ENCODE data around the gene TNNI3K. TPM values are rescaled to one million over a fixed set of nuclear protein-coding genes. Genes with fewer than 3 reads are reported as not detected.

Gene TNNI3K
- total RNA-seq, 1 experiment from 2014 or later, result not detected

DNA sequence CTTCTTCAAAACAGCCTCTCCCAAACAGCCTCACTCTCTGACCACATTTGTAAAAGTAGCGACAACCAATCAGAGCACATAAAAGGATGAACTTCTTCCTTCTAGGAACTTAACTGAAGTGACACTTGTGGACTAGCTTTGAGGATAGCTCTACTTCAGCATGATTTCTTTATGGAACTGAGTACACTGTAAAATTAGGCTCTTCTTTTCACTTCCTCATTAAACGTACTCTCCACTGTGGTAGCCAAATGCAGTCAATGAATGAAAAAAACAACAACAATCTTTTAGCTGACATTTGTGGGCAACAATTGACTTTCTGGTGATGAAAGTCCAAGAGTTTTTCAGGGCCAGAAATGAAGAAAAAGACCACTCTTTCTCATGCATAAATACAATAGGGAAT lies 267.7 kb downstream of the TNNI3K start:
- DNase-seq (ENCODE audit: low read depth), result no peak

DNA sequence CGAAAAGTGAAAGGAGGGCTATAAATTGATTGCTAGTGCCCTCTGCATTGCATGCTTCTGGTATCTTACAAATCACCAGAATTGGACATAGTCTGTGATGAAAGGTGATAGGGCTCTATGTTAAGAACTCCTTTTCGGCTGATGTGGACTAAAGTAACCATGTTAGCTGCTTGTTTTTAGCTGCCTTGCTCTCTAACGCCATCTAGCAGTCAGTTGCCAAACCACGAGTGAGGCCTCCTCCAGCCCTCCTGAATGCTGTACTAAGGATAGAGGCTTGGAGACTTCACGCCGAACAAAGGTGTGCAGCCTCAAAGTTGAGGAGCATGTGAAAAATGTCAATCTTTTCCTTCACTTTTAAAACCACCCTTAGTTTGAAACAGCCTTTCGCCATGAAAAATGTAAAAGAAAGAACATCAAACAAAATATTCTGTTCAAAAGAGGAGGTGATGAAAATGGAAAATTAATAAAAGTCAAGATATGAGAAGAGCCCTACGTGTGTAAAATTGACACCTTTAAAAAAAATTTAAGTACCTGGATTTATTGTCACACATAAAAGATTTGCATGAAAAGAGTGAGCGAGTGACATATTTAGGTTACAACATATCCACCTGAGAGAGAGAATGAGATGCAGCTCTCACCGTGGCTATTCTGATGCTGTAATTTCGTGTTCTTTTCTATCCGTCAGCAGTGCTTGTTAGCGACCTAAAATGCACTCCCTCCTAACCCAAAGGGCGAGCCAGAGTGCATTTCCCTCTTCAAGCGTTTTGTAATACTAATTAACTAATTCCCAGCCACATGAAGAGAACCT lies 269.1 kb downstream of the TNNI3K start:
- peak; percentile 44 for DNase-seq (ENCODE audit: low read depth)

DNA sequence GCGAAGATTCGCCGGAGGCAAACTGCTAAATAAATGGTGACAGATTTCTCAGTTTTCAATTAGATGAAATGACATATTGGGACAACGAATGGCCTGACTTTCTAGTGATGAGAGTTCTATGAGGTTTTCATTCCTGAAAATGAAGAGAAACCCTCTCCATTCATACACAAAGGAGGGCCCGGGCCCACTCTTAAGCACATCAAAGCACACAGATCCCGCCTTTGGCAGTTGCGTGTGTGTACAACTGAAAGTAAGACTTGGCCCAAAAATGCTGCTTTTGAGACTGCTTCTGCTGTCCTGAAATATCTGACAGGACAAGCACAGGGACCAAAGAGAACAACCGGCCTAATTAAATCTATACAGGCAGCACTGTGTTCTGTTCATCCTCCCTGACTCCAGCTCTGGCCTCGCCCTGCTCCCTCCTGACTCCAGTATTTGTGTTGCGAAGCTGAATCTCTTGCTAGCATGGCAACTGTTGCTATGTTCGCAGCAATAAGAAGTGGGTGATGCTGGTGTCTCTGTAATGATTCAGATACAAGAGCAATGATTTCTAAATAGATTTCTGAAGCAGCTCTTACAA lies 269.8 kb downstream of the TNNI3K start:
- DNase-seq (ENCODE audit: low read depth), result peak; percentile 15

DNA sequence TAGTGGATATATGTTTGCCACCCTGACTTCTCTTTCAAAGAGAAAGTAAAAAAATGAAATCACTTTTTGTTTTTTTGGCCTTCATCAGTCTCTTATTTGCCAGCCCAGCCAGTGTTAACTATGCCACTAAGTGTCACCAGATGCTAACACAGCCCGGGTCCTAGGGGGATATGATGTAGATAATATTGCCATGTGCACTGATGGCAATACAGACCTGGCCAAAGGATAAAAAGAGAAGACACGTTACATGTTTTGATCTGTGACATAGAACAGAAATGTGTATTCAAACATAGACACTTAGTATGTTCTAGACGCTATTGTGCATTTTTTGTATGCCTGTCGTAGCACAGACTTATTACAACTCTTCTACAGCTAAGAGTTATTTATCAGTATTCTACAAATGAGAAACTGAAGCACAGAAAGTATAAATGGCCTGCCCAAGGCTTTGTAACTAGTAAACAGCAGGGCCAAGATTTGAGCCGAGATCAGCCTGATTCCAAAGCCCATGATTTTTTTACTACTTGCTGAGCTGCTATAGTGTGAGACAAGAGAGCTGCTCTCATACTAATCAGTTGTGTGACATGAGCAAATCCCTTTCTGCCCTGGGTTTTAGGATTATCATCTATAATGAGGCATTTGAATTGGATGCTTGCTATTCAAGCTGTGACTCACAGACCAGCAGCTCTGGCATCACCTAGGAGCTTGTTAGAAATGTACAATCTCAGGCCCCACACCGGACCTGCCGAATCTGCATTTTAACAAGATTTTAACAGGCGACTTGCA lies 270.9 kb downstream of the TNNI3K start:
- no peak for DNase-seq (ENCODE audit: low read depth)

DNA sequence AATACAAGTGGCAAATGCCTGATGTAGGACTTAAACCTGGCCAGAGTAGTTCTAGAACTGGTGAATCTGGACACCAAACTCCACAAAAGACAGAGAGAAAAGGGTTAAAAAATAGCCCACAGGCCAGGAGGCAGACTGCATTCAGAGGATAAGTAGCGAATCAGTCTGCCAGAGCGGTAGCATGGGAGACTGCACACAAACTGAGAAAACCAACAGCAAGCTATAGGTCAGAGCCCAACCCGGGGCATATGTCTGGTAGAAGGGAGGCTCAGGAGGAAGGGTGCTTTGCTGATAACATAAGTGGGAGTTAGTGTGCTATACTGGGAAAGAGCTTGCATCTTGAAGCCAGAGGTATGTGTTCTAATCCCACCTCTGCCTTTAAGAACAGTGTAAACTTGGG lies 273.3 kb downstream of the TNNI3K start:
- no peak for DNase-seq (ENCODE audit: low read depth)

DNA sequence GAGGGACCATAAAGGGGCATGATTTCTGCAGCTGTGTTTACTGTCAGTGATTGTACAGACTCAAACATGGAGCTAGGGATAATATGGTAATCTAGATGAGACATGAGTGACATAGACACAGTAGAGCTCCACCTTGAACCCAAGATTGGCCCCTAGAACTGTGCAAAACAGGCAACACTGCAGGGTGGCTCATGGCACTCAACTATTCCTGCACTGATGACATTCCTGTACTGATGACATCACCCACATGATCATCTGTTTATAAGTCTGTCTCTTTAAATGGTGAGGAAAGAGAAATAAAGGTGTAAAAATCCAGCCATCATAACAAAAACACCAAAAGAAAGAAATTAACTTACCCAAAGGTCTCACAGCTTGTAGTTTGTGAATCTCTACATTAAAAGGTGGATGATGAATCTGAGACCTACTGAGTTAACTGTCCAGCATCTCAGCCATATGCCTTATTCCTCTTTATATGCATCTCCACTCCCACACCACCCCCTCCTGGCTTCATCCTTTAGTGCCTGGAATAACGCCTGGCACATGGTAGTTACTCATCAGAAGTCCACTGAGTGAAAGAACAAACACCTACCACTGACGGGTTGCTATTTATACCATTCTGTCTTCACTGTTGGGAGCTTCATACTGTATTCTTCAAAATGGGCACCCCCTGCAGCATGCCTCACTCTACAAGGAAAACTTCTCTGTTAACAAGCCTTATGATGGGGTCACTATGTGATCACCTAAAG lies 277.2 kb downstream of the TNNI3K start, which contains the start of gene LRRC53:
TSS of gene LRRC53 (minus strand) at position 442 of the 746 bp plus-strand sequence. CDS start 29,262 bp downstream, outside the sequence.
- no peak for DNase-seq (ENCODE audit: low read depth)

DNA sequence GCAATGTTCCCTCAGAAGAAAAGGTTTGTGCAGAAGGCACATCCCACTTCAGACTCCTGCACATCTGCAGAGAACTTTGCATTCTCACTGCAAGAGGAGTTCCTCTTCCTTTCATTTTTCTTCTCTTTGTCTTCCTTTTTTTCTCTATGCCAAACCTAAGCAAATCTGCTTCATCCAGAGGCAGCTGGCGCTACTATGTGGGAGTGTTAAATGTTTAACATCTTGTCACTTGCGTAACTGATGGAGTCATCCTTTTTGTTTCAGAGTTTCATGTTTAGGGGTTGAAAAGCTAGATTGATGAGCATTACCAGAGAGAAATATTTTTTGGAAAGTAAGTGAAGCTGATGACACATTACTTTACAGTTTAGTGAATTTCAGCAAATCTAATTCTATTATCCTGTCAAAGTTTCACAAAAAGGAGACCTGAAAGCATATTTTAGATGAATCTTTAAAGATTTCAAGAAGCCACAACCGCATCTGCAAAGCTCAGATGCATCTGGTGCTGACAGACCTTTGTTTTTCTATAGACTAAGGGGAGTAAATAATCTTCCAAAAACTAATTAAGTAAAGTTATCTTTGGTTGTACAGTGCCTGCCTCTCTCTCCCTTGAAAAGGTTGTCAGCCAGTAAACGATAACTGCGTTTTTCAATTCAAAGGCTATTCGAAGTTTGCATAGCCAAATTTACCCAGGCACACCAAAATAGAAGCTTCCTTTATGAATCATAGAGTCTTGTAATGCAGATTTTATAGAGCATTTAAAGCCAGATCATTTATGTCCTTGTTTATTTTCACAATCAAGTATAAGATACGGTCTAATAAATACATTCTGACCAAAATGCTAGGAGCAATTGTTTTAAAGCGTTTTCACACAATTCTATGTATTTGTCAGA lies 278.5 kb downstream of the TNNI3K start:
- no peak for DNase-seq (ENCODE audit: low read depth)

DNA sequence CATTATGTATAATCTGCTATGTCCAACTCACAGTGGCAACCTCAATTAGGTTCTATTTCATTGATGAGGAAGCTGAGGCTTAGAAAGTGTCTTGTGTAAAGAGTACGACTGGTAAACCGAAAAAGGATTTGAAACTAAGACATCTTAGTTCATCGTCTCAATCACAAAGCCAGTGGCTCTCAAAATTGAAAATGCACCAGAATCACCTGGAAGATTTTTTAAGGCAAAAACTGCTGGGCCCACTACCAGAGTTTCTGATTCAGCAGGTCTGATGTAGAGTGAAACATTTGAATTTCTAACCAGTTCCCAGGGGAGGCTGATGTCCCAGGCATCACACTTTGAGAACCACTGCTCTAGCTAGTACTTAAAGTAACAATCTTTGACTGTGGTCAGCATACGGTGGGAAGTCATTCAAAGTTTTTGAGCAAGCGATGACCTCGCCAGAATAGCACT lies 282.4 kb downstream of the TNNI3K start:
- DNase-seq (ENCODE audit: low read depth), result no peak

DNA sequence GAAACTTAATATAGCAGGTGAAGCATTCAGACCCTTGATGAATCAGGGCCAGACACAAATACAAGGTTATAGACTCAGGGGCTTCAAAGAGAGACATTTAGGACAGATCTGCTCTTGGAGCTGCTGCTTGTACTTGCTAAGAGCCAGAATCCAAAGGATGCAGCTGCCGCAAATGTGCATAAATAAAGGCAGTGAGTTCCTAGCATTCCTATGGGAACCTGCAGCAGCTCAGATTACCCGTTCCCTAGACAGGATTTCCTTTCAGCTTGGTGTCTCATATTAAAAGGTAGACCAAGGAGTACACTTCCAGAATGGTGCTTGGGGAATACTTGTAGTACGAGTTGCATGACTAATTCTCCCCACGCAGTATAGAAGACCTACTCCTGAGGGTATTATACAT lies 287.0 kb downstream of the TNNI3K start:
- no peak for DNase-seq (ENCODE audit: low read depth)

DNA sequence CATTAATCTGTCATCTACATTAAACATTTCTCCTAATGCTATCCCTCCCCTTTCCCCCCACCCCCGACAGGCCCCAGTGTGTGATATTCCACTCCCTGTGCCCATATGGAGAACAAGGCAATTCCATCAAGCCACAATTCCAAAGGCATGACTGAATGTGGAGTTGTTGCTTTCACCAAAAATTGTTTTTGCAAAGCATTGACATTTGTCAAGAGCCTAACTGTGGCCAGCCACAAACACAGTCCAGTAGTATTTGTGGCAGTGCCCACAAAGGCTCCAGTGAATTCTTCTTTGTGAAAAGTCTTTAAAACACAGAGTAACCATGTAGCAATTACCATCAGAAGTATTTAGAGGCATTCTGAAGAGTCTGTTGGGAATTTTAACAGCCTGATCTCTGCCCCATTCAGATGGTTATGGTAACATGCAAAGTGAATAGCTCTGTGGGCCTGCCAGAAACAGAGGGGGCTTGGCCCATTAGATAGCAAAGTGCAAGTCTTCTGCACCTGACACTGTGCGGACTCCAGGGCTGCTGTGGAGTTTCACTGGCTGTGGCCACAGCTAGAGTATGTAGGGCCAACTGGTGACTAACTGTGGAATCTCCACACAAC lies 288.8 kb downstream of the TNNI3K start:
- DNase-seq (ENCODE audit: low read depth), result no peak

DNA sequence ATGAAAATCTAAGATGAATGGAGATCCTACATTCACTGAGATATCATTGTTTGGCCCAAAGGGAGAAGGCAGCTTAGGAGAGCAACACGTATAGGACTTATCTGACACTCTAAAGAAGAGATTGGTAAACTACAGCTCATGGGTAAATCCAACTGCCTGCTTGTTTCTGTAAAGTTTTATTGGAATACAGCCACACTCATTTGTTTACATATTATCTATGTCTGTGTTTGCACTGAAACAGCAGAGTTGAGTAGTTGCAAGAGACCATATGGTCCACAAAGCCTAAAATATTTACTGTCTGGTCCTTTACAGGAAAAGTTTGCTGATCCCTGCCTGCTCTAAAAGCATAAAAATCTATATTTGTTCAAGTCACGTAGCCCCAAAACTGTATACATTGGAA lies 291.5 kb downstream of the TNNI3K start:
- no peak for DNase-seq (ENCODE audit: low read depth)

DNA sequence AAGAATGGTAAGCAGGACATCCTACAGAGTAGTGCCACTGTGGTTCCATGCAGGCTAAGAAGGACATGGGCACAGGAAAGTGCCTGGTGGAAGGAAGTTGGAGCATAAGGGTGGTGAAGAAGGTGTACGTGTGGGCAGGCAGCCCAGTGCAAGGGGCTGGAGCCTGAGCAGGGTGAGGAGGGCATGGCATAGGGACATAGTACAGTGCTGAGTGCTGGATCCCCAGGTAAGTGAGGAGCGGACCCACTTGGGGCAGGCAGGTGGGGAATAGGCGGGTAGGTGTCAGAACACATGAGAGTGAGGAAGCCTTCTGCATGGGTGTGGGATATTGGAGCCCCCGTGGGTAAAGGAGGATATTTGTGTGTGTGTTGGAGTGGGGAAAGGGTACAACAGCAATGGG lies 292.9 kb downstream of the TNNI3K start:
- no peak for DNase-seq (ENCODE audit: low read depth)

DNA sequence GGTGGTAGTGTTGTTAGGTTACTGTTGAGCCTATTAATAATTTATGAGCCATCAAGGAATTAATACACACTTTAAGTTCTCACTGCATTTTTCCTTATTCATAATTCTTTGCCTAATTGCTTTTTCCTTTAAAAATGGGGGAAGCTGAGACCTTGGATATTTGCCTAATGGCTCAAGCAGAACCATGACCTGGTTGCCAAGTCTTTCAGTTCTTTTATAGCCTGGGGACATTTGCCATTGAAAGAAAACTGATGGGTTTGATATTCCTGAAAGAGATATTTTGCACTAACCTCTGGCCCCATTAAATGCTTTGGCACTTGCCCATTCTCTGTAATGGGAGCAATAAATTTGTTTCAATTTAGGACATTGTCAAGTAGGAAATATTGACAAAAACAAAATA lies 295.7 kb downstream of the TNNI3K start:
- DNase-seq (ENCODE audit: low read depth), result no peak

DNA sequence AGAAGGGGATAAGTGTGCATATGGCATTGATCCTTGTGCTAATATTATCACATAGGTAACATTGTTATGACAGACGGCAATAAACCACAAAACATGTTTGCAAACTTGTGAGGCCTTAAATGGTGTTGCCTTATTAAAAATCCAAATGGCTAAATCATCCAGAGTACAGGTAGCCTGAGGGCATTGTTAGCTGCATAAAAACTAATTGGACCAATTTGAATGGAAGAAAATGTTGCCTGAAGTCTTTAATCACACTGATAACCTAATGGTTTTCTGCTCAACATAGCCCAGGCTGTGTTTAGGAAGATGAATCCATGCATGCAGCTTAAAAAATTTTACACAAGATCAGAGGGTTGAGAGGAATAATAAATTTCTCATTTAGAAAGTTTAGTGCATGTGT lies 296.6 kb downstream of the TNNI3K start:
- DNase-seq (ENCODE audit: low read depth), result no peak

DNA sequence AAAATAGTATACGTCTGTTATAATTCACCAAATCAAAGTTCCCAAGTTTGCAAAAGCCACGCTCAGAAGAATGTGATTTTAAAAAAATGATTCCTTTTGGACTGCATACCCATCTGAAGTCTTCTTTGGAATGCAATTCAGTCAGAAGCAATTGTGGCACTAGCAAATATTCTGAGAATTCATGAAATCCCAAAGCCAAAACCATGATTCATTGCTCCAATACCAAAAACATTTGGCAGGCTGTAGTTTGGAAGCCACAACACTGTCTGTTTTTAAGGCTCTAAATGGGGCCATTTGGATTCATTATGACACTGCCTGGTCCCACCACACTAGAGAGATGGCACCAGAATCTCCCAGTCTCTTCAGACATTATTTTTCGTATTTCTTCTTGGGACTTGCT lies 299.1 kb downstream of the TNNI3K start:
- peak; percentile 5 for DNase-seq (ENCODE audit: low read depth)

DNA sequence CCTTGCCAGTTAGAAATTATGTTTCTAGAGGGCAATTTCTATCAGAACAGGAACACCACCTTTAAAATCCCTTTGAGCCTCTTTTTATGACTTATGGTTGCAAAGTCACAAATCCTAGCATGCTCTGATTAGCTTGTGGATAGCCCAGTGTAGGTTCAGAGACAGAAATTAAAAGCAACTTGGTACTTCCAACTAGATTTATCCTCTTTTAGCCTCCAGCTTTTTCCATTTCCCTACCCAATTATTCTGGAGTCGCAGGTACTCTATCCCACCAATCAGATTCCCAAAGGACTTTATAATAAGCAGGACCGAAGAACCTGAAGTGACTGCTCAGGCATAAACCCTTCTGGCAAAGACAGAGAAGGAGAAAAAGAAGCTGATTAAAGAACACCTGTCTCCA lies 310.6 kb downstream of the TNNI3K start:
- no peak for DNase-seq (ENCODE audit: low read depth)

DNA sequence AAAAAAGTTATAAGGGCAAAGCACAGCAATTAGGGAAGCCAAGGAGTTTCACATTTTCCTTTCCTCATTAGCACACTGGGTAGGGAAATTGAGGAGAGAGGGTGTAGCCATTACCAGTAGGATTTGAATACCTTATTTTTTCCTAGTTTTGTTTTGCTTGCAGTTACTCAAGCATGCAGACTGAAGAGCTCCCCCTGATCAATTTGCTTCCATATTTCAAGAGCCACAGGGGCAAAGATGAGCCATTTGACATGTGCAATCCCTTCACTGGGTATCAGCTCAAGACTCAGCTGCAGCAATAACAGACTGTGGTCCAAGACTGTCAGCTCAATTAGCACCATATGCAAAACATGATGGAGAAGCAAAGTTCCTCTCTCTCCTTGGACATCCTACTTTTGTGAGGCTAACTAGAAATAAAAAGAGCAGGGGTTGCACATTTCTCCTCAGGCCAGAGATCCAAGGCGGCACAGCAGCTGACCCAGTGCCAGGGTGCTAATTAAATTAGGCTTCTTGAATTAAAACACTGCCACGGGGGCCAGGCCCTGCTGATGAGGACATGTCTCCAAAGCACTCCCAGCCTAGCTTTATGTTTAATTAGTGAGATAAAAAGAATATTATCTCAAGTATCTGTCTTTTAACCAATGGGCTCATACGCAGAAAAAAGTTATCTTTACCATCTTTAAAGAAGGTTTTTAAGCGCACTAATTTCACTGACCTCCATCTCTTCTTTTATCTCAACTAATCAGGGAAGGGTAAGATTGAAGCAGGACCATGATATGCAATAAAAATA lies 314.0 kb downstream of the TNNI3K start:
- no peak for DNase-seq (ENCODE audit: low read depth)

DNA sequence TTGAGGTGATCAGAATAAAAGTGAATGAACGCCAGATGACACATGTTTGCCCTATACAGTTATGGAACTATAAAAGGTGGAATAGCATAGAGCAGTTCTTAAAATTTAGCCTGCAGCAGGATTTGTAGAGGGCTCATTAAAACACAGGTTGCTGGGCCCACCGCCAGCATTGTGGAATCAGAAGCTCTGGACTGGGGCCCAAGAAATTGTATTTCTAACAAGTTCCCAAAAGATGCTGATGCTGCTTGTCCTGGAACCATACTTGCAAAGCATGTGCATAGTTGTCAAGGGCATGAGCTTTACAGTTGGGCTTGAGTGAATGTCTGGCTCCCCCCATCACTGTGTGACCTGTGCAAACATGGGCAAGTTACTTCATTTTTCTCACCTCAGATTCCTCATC lies 314.7 kb downstream of the TNNI3K start:
- DNase-seq (ENCODE audit: low read depth), result no peak

DNA sequence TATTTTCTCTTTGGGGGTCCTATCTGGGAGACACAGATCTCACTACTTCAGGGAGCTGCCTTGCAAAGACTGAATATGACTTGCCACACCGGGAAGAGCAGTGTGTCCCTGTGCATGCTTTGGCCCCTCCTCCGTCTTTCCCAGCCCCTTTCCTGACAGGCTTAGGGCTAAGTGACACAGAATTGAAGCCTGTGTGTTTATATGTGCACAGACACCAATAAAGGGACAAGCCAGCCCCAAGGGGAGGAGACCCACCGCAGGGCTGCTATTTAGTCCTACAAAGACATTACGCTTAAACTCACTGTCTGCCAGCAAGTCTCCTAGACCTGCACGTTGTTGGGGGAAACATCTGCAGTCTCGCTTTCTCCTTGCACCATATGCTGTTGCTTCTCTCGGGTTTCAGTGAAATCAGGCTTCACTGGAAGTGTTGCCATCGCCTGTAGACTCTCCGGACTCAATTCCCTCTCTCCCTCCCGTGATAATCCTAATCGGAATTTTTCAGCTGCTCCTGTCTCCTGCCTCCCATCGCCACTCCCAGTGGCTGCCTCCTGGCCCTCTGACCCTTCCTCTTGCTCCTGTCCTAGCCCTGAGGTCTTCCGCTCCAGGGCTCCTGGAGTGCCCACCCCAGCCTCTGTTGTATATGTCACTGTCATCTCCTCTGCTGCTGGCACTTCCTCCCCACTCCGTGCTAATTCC lies 335.8 kb downstream of the TNNI3K start:
- DNase-seq (ENCODE audit: low read depth), result no peak

All from Daoy (cell line).